HepG2 (cell line): Measurements from ENCODE around the gene NCOA4. TPM values are rescaled to one million over a fixed set of nuclear protein-coding genes. Genes with fewer than 3 reads are reported as not detected.

Experiments used
- ATAC-seq: fragments of 200-7000 bp; cut with Tn5 transposase; 3 replicates; pipeline ENCODE4 v1.9.1; 2020; ENCODE audit warnings: mild to moderate bottlenecking, moderate library complexity
- BruUV-seq: library from RNA; stranded (reverse); fragments of 400-500 nt; replicated peaks from 2 replicates; lab custom pipeline; 2021; lab: Mats Ljungman, UMichigan
- CTCF ChIA-PET: fragments of 300-600 bp; formaldehyde crosslinking; extraction: SDS; loops from one replicate; lab custom pipeline; 2021; ENCODE audit warnings: low total read pairs, inconsistent platforms, low intra/inter-chr PET ratio; lab: Yijun Ruan, JAX
- POLR2A ChIA-PET: fragments of 350-600 bp; sonication (Branson Sonifier 250); formaldehyde crosslinking; loops from one replicate; lab custom pipeline; 2020; ENCODE audit warnings: antibody characterized with exemption, inconsistent platforms; lab: Yijun Ruan, JAX
- DNase-seq: peaks from one replicate; pipeline ENCODE4 v3.0.0-alpha.2; 2015; ENCODE audit warnings: low spot score
- FAIRE-seq: peaks from 3 replicates; lab custom pipeline; 2011; peaks lifted over from hg19 to GRCh38; lab: Jason Lieb, UNC
- H2AFZ ChIP-seq: one replicate; pipeline ENCODE4 v1.6.1; 2011; ENCODE audit warnings: low read length, inconsistent platforms
- H3K27ac ChIP-seq: fragments of 300-600 bp; 3 replicates; pipeline ENCODE4 v1.8.0; 2011; ENCODE audit warnings: mixed run types, mild to moderate bottlenecking, mixed read lengths, low read length, inconsistent platforms; ENCODE audit not compliant: insufficient read depth; ENCODE audit errors: extremely low read length
- H3K27me3 ChIP-seq, 2 experiments: fragments of 200-600 bp in 1 of 2; 2 replicates in 1 of 2; 3 replicates in 1 of 2; pipeline versions ENCODE4 v1.6.0 to v1.8.0; 2011; ENCODE audit warnings: low read length in 2 of 2, mild to moderate bottlenecking in 2 of 2, moderate library complexity in 2 of 2, inconsistent platforms in 1 of 2; ENCODE audit not compliant: insufficient read depth in 2 of 2, control insufficient read depth in 1 of 2
- H3K36me3 ChIP-seq, 2 experiments: fragments of 200-600 bp in 1 of 2; replicated peaks in 1 of 2; 2 replicates in 1 of 2; 3 replicates in 1 of 2; pipeline versions ENCODE4 v1.5.1 to v1.8.0; 2011; ENCODE audit warnings: low read length in 2 of 2, inconsistent platforms in 1 of 2; ENCODE audit not compliant: insufficient read depth in 2 of 2, control insufficient read depth in 1 of 2
- H3K4me1 ChIP-seq: 2 replicates; pipeline ENCODE4 v1.5.1; 2012; ENCODE audit warnings: low read length, inconsistent platforms; ENCODE audit not compliant: insufficient read depth
- H3K4me2 ChIP-seq: 2 replicates; pipeline ENCODE4 v1.6.0; 2011; ENCODE audit warnings: low read depth, low read length, inconsistent platforms
- H3K4me3 ChIP-seq, 3 experiments: fragments of 200-600 bp in 1 of 3; sonication (generic), shearing (Covaris generic) in 1 of 3; replicated peaks in 1 of 3; 2 replicates each; pipeline ENCODE4 v1.5.1; 2011 to 2016; ENCODE audit warnings: low read length in 3 of 3, inconsistent platforms in 2 of 3, low read depth in 2 of 3, mild to moderate bottlenecking in 2 of 3, control low read depth in 1 of 3, mixed read lengths in 1 of 3; ENCODE audit not compliant: insufficient read depth in 1 of 3
- H3K79me2 ChIP-seq: one replicate; pipeline ENCODE4 v1.6.1; 2011; ENCODE audit warnings: low read length, inconsistent platforms; ENCODE audit not compliant: insufficient read depth
- H3K9ac ChIP-seq: 2 replicates; pipeline ENCODE4 v1.6.0; 2011; ENCODE audit warnings: mild to moderate bottlenecking, low read depth, low read length, inconsistent platforms; ENCODE audit not compliant: insufficient read depth
- H3K9me3 ChIP-seq: 2 replicates; pipeline ENCODE4 v1.5.1; 2012; ENCODE audit warnings: mild to moderate bottlenecking, low read length
- H4K20me1 ChIP-seq: 2 replicates; pipeline ENCODE4 v1.6.0; 2011; ENCODE audit warnings: inconsistent platforms, mild to moderate bottlenecking, low read length, moderate library complexity; ENCODE audit not compliant: insufficient read depth
- BORCS8-MEF2B ChIP-seq: sonication (generic); formaldehyde crosslinking; IDR thresholded peaks from 2 replicates; pipeline ENCODE4 v1.8.0; 2022; ENCODE audit warnings: mild to moderate bottlenecking, missing genetic modification reagents
- GLI4 ChIP-seq: sonication (generic); formaldehyde crosslinking; IDR thresholded peaks from 2 replicates; pipeline ENCODE4 v1.5.1; 2020; ENCODE audit warnings: missing genetic modification reagents, mild to moderate bottlenecking, moderate library complexity, borderline replicate concordance
- MEIS1 ChIP-seq: sonication (generic); formaldehyde crosslinking; IDR thresholded peaks from 2 replicates; pipeline ENCODE4 v1.9.0; 2021; ENCODE audit warnings: mild to moderate bottlenecking, missing genetic modification reagents, moderate library complexity, borderline replicate concordance
- TEAD2 ChIP-seq: sonication (generic); formaldehyde crosslinking; IDR thresholded peaks from 2 replicates; pipeline ENCODE4 v1.9.0; 2021; ENCODE audit warnings: missing genetic modification reagents
- ZBTB38 ChIP-seq: sonication (generic); formaldehyde crosslinking; IDR thresholded peaks from 2 replicates; pipeline ENCODE4 v1.5.1; 2020; ENCODE audit warnings: mild to moderate bottlenecking, missing genetic modification reagents
- ZNF263 ChIP-seq: sonication (generic); formaldehyde crosslinking; IDR thresholded peaks from 2 replicates; pipeline ENCODE4 v1.4.0; 2020; ENCODE audit warnings: missing genetic modification reagents
- WGBS: methylation state at CpG from one replicate; pipeline ENCODE4 v1.1.6; 2017; ENCODE audit warnings: low lambda C conversion rate; 5-methylcytosine and 5-hydroxymethylcytosine counted together
- in situ Hi-C: cut with HindIII; loops from 2 replicates; pipeline ENCODE4 v1.10.0; 2017; ENCODE audit warnings: low pct_unique_long_range_greater_than_20kb; ENCODE audit not compliant: extremely low pct_ligation_motif_present
- intact Hi-C: fragments of 100-400 bp; cut with micrococcal nuclease; formaldehyde crosslinking; loops from one replicate; pipeline ENCODE4 v1.10.0; 2022; ENCODE audit not compliant: unreplicated experiment
- polyA plus RNA-seq, 8 experiments: library from polyadenylated mRNA; depleted of rRNA in 3 of 8; stranded (reverse) in 7 of 8; unstranded in 1 of 8; fragments of >200 nt; fragmentation: Illumina TruSeq in 4 of 8; extraction: Trizol in 4 of 8; gene quantifications; 2 replicates each; pipeline versions ENCODE4 v1.2.1 to v1.2.3, GENCODE V29; 2011 to 2016; ENCODE audit warnings: low read depth in 4 of 8, missing spikeins in 1 of 8, mixed read lengths in 1 of 8; ENCODE audit not compliant: insufficient read depth in 1 of 8
- total RNA-seq, 5 experiments: library from RNA; depleted of rRNA; stranded (reverse); fragments of >200 nt; fragmentation: Illumina TruSeq; extraction: Trizol; gene quantifications; 2 replicates each; pipeline ENCODE4 v1.2.3, GENCODE V29; 2016; ENCODE audit warnings: low read depth in 1 of 5
- TF ChIP-seq, protein P1 (sequence below): sonication (generic); formaldehyde crosslinking; IDR thresholded peaks from 2 replicates; pipeline ENCODE4 v1.8.0; 2022; ENCODE audit warnings: missing genetic modification reagents, mild to moderate bottlenecking, moderate library complexity, borderline replicate concordance
- TF ChIP-seq, protein P2 (sequence below): sonication (generic); formaldehyde crosslinking; IDR thresholded peaks from 2 replicates; pipeline ENCODE4 v1.4.0; 2020; ENCODE audit warnings: missing genetic modification reagents, mild to moderate bottlenecking, borderline replicate concordance
- TF ChIP-seq, protein P3 (sequence below): sonication (generic); formaldehyde crosslinking; IDR thresholded peaks from one replicate; pipeline ENCODE4 v1.5.1; 2020; ENCODE audit warnings: mild to moderate bottlenecking, missing genetic modification reagents; ENCODE audit errors: not compliant biosample characterization

The NCOA4 gene
- total and polyA plus RNA-seq, 2 of the 13 experiments (the other 11 are each of a cell fraction or from before 2014, with no cell fraction given) = 306 to 400 TPM

DNA sequence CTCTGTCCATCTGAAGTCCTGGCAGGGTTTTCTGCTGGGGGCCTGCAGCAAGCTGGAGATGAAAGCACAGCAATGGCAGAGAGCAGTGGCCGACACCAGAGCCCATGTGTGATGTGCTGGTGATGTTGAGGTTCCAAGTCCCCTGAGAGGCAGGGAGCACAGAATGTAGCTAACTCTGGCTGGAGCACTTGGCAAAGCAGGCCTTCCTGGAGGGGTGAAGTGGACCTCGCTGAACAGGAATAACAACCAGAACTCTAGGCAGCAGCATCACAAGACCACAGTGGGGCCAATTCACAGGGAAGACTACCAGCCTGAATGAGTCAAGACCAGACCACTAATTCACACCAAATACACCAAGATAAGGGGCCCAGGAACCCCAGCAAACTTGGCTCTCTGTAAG lies 38.5 kb upstream of the NCOA4 start (continued):
- TF ChIP-seq, protein P1, sequence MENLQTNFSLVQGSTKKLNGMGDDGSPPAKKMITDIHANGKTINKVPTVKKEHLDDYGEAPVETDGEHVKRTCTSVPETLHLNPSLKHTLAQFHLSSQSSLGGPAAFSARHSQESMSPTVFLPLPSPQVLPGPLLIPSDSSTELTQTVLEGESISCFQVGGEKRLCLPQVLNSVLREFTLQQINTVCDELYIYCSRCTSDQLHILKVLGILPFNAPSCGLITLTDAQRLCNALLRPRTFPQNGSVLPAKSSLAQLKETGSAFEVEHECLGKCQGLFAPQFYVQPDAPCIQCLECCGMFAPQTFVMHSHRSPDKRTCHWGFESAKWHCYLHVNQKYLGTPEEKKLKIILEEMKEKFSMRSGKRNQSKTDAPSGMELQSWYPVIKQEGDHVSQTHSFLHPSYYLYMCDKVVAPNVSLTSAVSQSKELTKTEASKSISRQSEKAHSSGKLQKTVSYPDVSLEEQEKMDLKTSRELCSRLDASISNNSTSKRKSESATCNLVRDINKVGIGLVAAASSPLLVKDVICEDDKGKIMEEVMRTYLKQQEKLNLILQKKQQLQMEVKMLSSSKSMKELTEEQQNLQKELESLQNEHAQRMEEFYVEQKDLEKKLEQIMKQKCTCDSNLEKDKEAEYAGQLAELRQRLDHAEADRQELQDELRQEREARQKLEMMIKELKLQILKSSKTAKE (CRISPR knock-in tag) = no peak
- no peak for TF ChIP-seq GLI4
- TF ChIP-seq TEAD2 (CRISPR knock-in tag) = no peak
- TF ChIP-seq, protein P2, sequence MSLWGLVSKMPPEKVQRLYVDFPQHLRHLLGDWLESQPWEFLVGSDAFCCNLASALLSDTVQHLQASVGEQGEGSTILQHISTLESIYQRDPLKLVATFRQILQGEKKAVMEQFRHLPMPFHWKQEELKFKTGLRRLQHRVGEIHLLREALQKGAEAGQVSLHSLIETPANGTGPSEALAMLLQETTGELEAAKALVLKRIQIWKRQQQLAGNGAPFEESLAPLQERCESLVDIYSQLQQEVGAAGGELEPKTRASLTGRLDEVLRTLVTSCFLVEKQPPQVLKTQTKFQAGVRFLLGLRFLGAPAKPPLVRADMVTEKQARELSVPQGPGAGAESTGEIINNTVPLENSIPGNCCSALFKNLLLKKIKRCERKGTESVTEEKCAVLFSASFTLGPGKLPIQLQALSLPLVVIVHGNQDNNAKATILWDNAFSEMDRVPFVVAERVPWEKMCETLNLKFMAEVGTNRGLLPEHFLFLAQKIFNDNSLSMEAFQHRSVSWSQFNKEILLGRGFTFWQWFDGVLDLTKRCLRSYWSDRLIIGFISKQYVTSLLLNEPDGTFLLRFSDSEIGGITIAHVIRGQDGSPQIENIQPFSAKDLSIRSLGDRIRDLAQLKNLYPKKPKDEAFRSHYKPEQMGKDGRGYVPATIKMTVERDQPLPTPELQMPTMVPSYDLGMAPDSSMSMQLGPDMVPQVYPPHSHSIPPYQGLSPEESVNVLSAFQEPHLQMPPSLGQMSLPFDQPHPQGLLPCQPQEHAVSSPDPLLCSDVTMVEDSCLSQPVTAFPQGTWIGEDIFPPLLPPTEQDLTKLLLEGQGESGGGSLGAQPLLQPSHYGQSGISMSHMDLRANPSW (CRISPR knock-in tag) = no peak
- no peak for TF ChIP-seq BORCS8-MEF2B (CRISPR knock-in tag)
- TF ChIP-seq ZNF263 (CRISPR knock-in tag) = peak; percentile 62; the same call in 1 of the 2 replicates

DNA sequence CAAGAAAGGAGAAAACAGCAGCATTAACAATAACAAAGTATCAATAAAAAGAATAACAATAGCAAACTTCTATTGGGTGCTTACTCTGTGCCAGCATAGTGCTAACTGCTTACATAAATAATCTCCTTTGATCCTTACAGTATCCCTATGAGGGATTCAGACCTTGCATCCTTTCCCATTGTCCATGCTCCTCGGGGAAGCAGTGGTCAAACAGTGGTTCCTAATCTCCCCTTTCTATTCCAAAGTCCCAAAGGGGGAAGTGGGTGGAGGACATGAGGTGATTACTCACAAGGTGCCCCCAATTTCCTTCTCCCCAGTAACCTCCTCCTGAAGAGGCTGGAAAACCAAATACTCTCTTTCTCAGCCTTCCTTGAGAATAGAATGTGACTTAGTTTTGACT lies 37.7 kb upstream of the NCOA4 start:
- no peaks in the 10 kb centered on the region for H3K79me2 ChIP-seq
- no TSS peak for BruUV-seq
- ATAC-seq = no peak
- in situ Hi-C loops = no loop called here
- ChIA-PET CTCF (no interaction called here), POLR2A (interaction anchor here (1.0 to 1.1 kb wide), 2 partner anchors 16 to 36 kb away, joined by 3 read pairs; no protein-coding TSS in a partner anchor)
- H3K36me3 ChIP-seq = no peaks in the 10 kb centered on the region
- 0 out of 2 replicates have a peak, but pooled peaks cover 2% of the 10 kb centered on the region for H3K9me3 ChIP-seq
- H2AFZ ChIP-seq = no peak overlapping the region
- no peak for FAIRE-seq
- no peaks in the 10 kb centered on the region for H4K20me1 ChIP-seq
- TF ChIP-seq, protein P3, sequence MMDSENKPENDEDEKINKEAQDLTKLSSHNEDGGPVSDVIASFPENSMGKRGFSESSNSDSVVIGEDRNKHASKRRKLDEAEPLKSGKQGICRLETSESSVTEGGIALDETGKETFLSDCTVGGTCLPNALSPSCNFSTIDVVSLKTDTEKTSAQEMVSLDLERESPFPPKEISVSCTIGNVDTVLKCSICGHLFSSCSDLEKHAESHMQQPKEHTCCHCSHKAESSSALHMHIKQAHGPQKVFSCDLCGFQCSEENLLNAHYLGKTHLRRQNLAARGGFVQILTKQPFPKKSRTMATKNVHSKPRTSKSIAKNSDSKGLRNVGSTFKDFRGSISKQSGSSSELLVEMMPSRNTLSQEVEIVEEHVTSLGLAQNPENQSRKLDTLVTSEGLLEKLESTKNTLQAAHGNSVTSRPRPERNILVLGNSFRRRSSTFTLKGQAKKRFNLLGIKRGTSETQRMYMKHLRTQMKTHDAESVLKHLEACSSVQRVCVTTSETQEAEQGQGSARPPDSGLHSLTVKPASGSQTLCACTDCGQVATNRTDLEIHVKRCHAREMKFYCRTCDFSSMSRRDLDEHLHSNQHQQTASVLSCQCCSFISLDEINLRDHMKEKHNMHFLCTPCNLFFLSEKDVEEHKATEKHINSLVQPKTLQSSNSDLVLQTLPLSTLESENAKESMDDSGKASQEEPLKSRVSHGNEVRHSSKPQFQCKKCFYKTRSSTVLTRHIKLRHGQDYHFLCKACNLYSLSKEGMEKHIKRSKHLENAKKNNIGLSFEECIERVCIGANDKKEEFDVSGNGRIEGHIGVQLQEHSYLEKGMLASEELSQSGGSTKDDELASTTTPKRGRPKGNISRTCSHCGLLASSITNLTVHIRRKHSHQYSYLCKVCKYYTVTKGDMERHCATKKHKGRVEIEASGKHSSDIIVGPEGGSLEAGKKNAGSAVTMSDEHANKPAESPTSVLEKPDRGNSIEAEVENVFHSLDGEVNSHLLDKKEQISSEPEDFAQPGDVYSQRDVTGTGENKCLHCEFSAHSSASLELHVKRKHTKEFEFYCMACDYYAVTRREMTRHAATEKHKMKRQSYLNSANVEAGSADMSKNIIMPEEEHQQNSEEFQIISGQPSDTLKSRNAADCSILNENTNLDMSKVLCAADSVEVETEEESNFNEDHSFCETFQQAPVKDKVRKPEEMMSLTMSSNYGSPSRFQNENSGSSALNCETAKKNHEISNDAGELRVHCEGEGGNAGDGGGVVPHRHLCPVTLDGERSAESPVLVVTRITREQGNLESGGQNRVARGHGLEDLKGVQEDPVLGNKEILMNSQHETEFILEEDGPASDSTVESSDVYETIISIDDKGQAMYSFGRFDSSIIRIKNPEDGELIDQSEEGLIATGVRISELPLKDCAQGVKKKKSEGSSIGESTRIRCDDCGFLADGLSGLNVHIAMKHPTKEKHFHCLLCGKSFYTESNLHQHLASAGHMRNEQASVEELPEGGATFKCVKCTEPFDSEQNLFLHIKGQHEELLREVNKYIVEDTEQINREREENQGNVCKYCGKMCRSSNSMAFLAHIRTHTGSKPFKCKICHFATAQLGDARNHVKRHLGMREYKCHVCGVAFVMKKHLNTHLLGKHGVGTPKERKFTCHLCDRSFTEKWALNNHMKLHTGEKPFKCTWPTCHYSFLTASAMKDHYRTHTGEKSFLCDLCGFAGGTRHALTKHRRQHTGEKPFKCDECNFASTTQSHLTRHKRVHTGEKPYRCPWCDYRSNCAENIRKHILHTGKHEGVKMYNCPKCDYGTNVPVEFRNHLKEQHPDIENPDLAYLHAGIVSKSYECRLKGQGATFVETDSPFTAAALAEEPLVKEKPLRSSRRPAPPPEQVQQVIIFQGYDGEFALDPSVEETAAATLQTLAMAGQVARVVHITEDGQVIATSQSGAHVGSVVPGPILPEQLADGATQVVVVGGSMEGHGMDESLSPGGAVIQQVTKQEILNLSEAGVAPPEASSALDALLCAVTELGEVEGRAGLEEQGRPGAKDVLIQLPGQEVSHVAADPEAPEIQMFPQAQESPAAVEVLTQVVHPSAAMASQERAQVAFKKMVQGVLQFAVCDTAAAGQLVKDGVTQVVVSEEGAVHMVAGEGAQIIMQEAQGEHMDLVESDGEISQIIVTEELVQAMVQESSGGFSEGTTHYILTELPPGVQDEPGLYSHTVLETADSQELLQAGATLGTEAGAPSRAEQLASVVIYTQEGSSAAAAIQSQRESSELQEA (CRISPR knock-in tag) = no peak
- no peak for TF ChIP-seq ZBTB38 (CRISPR knock-in tag)
- TF ChIP-seq MEIS1 (CRISPR knock-in tag) = no peak
- no peak for DNase-seq
- H3K4me2 ChIP-seq = no peak overlapping the region
- peaks cover 72% of the 10 kb centered on the region for H3K4me1 ChIP-seq
- 38% methylated on average over 1 of the region's 1 CpG for WGBS
- H3K4me3 ChIP-seq = no peak overlapping the region
- H3K9ac ChIP-seq = no peak overlapping the region
- no peak overlapping the region for H3K27ac ChIP-seq
- H3K27me3 ChIP-seq = no peaks in the 10 kb centered on the region
- intact Hi-C loops = no loop called here
